Frontal cortex (tissue), 4 donors: ENCODE results near the gene NOS3. TPM values are rescaled to one million over a fixed set of nuclear protein-coding genes. Genes with fewer than 3 reads are reported as not detected.

Experiments used
- DNase-seq, 2 donors: peaks; one replicate each; pipeline ENCODE4 v3.0.0; 2012; ENCODE audit warnings: low spot score in 2 of 2
- FAIRE-seq: peaks from 2 replicates; lab custom pipeline; 2012; peaks lifted over from hg19 to GRCh38; lab: Jason Lieb, UNC
- total RNA-seq: library from RNA; depleted of rRNA; stranded (reverse); fragments of >200 nt; gene quantifications from one replicate; pipeline ENCODE4 v1.2.3, GENCODE V29; 2014
- donor health status: control.
- donor health status: control.
- donor health status: control.

Gene NOS3
- total RNA-seq, 1 donor from 2014 or later, result 0.82 TPM

- DNase-seq, result no peak
- no peak for FAIRE-seq
Measured at GRCh38 chr7:151061213-151062110, 70.6 kb downstream of the NOS3 start.

- FAIRE-seq, result no peak
- DNase-seq, result no peak
Measured at GRCh38 chr7:151062111-151062398, 71.2 kb downstream of the NOS3 start.

GRCh38 chr7:151062399-151063211, 71.8 kb downstream of the NOS3 start:
- FAIRE-seq (no peak), DNase-seq (no peak)

- no peak for DNase-seq
- FAIRE-seq, result no peak
Measured at GRCh38 chr7:151063212-151063561, 72.4 kb downstream of the NOS3 start.

Other genes with a start within 250 kb of the NOS3 start
- gene TMEM176B, start 190.7 kb upstream of the NOS3 start, total RNA-seq, result 2.4 TPM
- gene TMEM176A, start 190.2 kb upstream of the NOS3 start, total RNA-seq, result 1.2 TPM
- gene AOC1, start 138.5 kb upstream of the NOS3 start, total RNA-seq, result not detected
- 6.1 TPM for gene KCNH2, start 12.7 kb upstream of the NOS3 start, total RNA-seq
- 2.4 TPM for gene ATG9B, start 33.5 kb downstream of the NOS3 start, total RNA-seq
- 22.8 TPM for gene ABCB8, start 37.4 kb downstream of the NOS3 start, total RNA-seq
- 0.82 TPM for gene ASIC3, start 57.5 kb downstream of the NOS3 start, total RNA-seq
- gene CDK5, start 66.9 kb downstream of the NOS3 start, total RNA-seq, result 47.7 TPM
- 10.6 TPM for gene SLC4A2, start 68.6 kb downstream of the NOS3 start, total RNA-seq
- gene FASTK, start 89.8 kb downstream of the NOS3 start, total RNA-seq, result 32.6 TPM
- 10.2 TPM for gene TMUB1, start 92.5 kb downstream of the NOS3 start, total RNA-seq
- gene AGAP3, start 95.5 kb downstream of the NOS3 start, total RNA-seq, result 92.9 TPM
- 0.41 TPM for gene GBX1, start 176.7 kb downstream of the NOS3 start, total RNA-seq
- not detected for gene ASB10, start 196.2 kb downstream of the NOS3 start, total RNA-seq
- not detected for gene H2BK1, start 219.5 kb downstream of the NOS3 start, total RNA-seq
- gene ABCF2, start 236.2 kb downstream of the NOS3 start, total RNA-seq, result 38.3 TPM
- 18.3 TPM for gene CHPF2, start 241.5 kb downstream of the NOS3 start, total RNA-seq